Gastrocnemius medialis (tissue), 4 donors: ENCODE measurements around the gene ASPG.

Source experiments
- CTCF ChIP-seq, 5 experiments: fragments of 450-650 bp in 3 of 5; fragments of 200-600 bp in 2 of 5; sonication (generic) in 2 of 5; IDR thresholded peaks in 4 of 5; conservative IDR thresholded peaks in 1 of 5; 1 replicate in 4 of 5; 2 replicates in 1 of 5; pipeline ENCODE4 v1.5.1; 2016 to 2019; ENCODE audit warnings: antibody characterized with exemption in 5 of 5, mild to moderate bottlenecking in 3 of 5, moderate library complexity in 3 of 5
- POLR2A ChIP-seq, 2 donors: fragments of 450-650 bp; IDR thresholded peaks; one replicate each; pipeline ENCODE4 v1.6.1; 2017; ENCODE audit warnings: antibody characterized with exemption in 2 of 2, mild to moderate bottlenecking in 2 of 2, moderate library complexity in 2 of 2

GRCh38 chr14:104143521-104144452, 58.3 kb downstream of the ASPG start:
- TF ChIP-seq CTCF (IDR thresholded peaks at IDR 0.05 in 4 of 5, conservative IDR thresholded peaks at IDR 0.05 in 1 of 5), result no peak
- no peak for TF ChIP-seq POLR2A (IDR thresholded peaks at IDR 0.05)
